ENCODE data around the gene PRDM12.
A peak's percentile ranks its signal among the peaks of the same experiment; 100 is the strongest.

PRDM12 gene

DNA sequence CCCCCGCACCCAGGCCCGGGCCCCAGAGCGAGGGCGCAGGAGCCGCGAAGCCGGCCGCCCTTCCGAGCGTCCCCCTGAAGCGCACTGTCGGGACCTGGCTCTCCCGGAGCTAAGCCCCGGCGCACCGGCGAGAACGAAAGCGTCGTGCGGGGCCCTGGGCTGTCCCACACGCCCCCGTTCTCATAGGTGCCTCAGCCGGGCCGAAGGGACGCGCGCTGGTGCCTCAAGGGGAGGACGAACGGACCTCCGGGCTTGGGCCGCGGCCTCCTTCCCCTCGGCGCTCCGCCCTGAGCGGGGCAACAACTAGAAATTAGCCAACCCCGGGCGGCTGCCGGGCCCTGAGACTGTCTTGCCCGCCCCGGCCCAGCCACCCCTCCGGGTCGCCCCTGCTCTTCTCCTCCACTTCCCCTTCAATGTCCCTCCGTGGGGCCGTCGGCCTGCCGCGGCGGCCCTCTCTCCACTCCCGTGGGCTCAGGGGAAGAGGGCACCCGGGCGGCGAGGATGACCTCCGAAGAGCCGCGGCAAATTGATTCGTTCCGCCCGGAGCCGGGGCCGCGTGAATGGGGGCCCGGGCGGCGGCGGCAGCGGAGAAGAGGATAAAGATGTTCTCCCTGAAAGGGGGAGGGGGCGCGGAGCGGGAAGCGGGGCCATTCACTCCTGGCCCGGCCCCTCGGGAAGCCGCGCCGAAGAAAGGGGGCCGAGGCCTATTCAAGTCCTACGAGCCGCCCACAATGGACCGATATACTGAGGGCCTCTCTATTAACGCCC, 3.5 kb upstream of the PRDM12 start:
- ChIA-PET CTCF (interaction anchor here (0.6 kb wide), 1 partner anchor 212 kb away, joined by 4 read pairs; no protein-coding TSS in a partner anchor), POLR2A (interaction anchor here (0.6 kb wide), 1 partner anchor 219 kb away, joined by 3 read pairs; no protein-coding TSS in a partner anchor)
- 0 out of 2 replicates have a peak, but pooled peaks have one; percentile 18 for TF ChIP-seq ZIC2 (tag by site-specific recombination; IDR thresholded peaks at IDR 0.05)
- TF ChIP-seq, protein P1, sequence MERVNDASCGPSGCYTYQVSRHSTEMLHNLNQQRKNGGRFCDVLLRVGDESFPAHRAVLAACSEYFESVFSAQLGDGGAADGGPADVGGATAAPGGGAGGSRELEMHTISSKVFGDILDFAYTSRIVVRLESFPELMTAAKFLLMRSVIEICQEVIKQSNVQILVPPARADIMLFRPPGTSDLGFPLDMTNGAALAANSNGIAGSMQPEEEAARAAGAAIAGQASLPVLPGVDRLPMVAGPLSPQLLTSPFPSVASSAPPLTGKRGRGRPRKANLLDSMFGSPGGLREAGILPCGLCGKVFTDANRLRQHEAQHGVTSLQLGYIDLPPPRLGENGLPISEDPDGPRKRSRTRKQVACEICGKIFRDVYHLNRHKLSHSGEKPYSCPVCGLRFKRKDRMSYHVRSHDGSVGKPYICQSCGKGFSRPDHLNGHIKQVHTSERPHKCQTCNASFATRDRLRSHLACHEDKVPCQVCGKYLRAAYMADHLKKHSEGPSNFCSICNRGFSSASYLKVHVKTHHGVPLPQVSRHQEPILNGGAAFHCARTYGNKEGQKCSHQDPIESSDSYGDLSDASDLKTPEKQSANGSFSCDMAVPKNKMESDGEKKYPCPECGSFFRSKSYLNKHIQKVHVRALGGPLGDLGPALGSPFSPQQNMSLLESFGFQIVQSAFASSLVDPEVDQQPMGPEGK (tag by site-specific recombination; IDR thresholded peaks at IDR 0.05) = peak; percentile 45; the same call in 1 of the 2 replicates
- TF ChIP-seq ZNF266 (tag by site-specific recombination; IDR thresholded peaks at IDR 0.05; ENCODE audit: low read depth) = no peak
- no peak for TF ChIP-seq ZNF214 (tag by site-specific recombination; IDR thresholded peaks at IDR 0.05; ENCODE audit: borderline replicate concordance)
- TF ChIP-seq ZNF140 (tag by site-specific recombination; IDR thresholded peaks at IDR 0.05) = no peak
- peak; percentile 31 for TF ChIP-seq SP2 (tag by site-specific recombination; IDR thresholded peaks at IDR 0.05)
- TF ChIP-seq ZNF114 (tag by site-specific recombination; IDR thresholded peaks at IDR 0.05) = no peak
- peak; percentile 22; the same call in 1 of the 2 replicates for TF ChIP-seq ZNF777 (tag by site-specific recombination; IDR thresholded peaks at IDR 0.05; ENCODE audit: borderline replicate concordance)
- no peak for TF ChIP-seq GLIS1 (tag by site-specific recombination; IDR thresholded peaks at IDR 0.05)
- TF ChIP-seq ZNF747 (tag by site-specific recombination; IDR thresholded peaks at IDR 0.05) = no peak
- TF ChIP-seq GLIS2 (tag by site-specific recombination; IDR thresholded peaks at IDR 0.05) = peak; percentile 48
- TF ChIP-seq ZBTB17 (tag by site-specific recombination; IDR thresholded peaks at IDR 0.05) = peak; percentile 40; the same call in 1 of the 2 replicates
- TF ChIP-seq ZNF341 (tag by site-specific recombination; IDR thresholded peaks at IDR 0.05; ENCODE audit: low read depth) = peak; percentile 43
- 0 out of 2 replicates have a peak, but pooled peaks have one; percentile 21 for TF ChIP-seq ZEB2 (tag by site-specific recombination; IDR thresholded peaks at IDR 0.05)
- TF ChIP-seq, protein P2, sequence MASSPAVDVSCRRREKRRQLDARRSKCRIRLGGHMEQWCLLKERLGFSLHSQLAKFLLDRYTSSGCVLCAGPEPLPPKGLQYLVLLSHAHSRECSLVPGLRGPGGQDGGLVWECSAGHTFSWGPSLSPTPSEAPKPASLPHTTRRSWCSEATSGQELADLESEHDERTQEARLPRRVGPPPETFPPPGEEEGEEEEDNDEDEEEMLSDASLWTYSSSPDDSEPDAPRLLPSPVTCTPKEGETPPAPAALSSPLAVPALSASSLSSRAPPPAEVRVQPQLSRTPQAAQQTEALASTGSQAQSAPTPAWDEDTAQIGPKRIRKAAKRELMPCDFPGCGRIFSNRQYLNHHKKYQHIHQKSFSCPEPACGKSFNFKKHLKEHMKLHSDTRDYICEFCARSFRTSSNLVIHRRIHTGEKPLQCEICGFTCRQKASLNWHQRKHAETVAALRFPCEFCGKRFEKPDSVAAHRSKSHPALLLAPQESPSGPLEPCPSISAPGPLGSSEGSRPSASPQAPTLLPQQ (tag by site-specific recombination; IDR thresholded peaks at IDR 0.05) = 0 out of 2 replicates have a peak, but pooled peaks have one; percentile 33
- TF ChIP-seq PRDM10 (tag by site-specific recombination; IDR thresholded peaks at IDR 0.05) = peak; percentile 55
- peak; percentile 80 for TF ChIP-seq ZBTB20 (tag by site-specific recombination; IDR thresholded peaks at IDR 0.05)
- peak; percentile 78 for TF ChIP-seq ZNF335 (tag by site-specific recombination; conservative IDR thresholded peaks at IDR 0.05)
- peak; percentile 22 for TF ChIP-seq ZBTB26 (tag by site-specific recombination; optimal IDR thresholded peaks at IDR 0.05)
- TF ChIP-seq ZNF148 (tag by site-specific recombination; IDR thresholded peaks at IDR 0.05; ENCODE audit: borderline replicate concordance) = no peak
- TF ChIP-seq ZBTB6 (tag by site-specific recombination; IDR thresholded peaks at IDR 0.05) = peak; percentile 39; the same call in 1 of the 2 replicates
- H3K4me1 ChIP-seq (ENCODE audit: control insufficient read depth, insufficient read depth, low read length) = no peaks in the 10 kb centered on the region; the same call in 1 of the 2 replicates
- H3K27ac ChIP-seq (ENCODE audit: extremely low read depth, low read depth, low read length) = no peak overlapping the region
- no peaks in the 10 kb centered on the region for H3K36me3 ChIP-seq (ENCODE audit: control insufficient read depth in 2 of 2, insufficient read depth in 1 of 2, low read length in 2 of 2)
- peak overlapping the region; percentile 21 for H3K4me3 ChIP-seq (ENCODE audit: low read depth, low read length)
- no peaks in the 10 kb centered on the region for H3K9me3 ChIP-seq (ENCODE audit: control insufficient read depth, insufficient read depth, low read depth, low read length)

Measured in HEK293 (cell line).